ENCODE results near the gene CREBZF.

DNA sequence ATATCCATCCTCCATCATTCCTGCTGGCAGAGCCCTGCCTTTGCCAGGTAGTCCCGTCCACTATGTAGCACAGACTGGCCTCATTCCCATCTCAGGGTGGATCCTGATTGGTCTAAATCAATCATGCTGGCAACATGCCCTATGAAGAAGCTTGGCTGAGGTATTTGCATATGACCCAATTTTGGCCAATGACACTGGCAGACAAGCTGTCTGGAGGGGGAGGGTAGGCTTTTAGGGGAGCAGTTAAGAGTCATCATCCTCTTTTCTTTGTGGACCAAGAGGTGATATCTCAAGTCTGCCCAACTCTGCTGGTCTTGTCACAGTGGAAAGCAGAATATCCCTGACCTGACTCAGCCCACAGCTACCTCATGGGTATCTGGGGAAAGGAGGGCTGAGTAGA is 16.0 kb upstream of the CREBZF start:
- TF ChIP-seq, protein P1, sequence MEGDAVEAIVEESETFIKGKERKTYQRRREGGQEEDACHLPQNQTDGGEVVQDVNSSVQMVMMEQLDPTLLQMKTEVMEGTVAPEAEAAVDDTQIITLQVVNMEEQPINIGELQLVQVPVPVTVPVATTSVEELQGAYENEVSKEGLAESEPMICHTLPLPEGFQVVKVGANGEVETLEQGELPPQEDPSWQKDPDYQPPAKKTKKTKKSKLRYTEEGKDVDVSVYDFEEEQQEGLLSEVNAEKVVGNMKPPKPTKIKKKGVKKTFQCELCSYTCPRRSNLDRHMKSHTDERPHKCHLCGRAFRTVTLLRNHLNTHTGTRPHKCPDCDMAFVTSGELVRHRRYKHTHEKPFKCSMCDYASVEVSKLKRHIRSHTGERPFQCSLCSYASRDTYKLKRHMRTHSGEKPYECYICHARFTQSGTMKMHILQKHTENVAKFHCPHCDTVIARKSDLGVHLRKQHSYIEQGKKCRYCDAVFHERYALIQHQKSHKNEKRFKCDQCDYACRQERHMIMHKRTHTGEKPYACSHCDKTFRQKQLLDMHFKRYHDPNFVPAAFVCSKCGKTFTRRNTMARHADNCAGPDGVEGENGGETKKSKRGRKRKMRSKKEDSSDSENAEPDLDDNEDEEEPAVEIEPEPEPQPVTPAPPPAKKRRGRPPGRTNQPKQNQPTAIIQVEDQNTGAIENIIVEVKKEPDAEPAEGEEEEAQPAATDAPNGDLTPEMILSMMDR (conservative IDR thresholded peaks at IDR 0.05 in 1 of 2, IDR thresholded peaks at IDR 0.05 in 1 of 2; ENCODE audit: extremely low read depth in 1 of 2, insufficient read depth in 1 of 2, low read depth in 1 of 2, low read length in 2 of 2): no peak
- TF ChIP-seq EZH2 (IDR thresholded peaks at IDR 0.05; ENCODE audit: borderline replicate concordance, low read length): no peak

Measured in mammary epithelial cell (primary cell).